Measurements from ENCODE around the gene PROZ. TPM values are rescaled to one million over a fixed set of nuclear protein-coding genes. Genes with fewer than 3 reads are reported as not detected.

Gene PROZ
- total and polyA plus RNA-seq, 2 of the 13 experiments (the other 11 are each of a cell fraction or from before 2014, with no cell fraction given): 5.6 to 22.5 TPM

- TF ChIP-seq HIC2 (CRISPR knock-in tag; IDR thresholded peaks at IDR 0.05; ENCODE audit: low read depth) (no peak), ZNF101 (CRISPR knock-in tag; IDR thresholded peaks at IDR 0.05; ENCODE audit: borderline replicate concordance, low read depth) (no peak), ZBED4 (CRISPR knock-in tag; IDR thresholded peaks at IDR 0.05; ENCODE audit: borderline replicate concordance) (no peak), ZNF550 (CRISPR knock-in tag; IDR thresholded peaks at IDR 0.05; ENCODE audit: borderline replicate concordance) (peak; percentile 55; the same call in 1 of the 2 replicates), NFE2L1 (CRISPR knock-in tag; IDR thresholded peaks at IDR 0.05; ENCODE audit: borderline replicate concordance) (no peak), ZNF605 (CRISPR knock-in tag; IDR thresholded peaks at IDR 0.05) (peak; percentile 71), EZH2 (conservative IDR thresholded peaks at IDR 0.05; ENCODE audit: low read depth, low read length) (no peak), SP2 (CRISPR knock-in tag; IDR thresholded peaks at IDR 0.05) (no peak), PHF8 (CRISPR knock-in tag; IDR thresholded peaks at IDR 0.05) (peak; percentile 61), NONO (IDR thresholded peaks at IDR 0.05) (no peak), NONO (CRISPR knock-in tag; conservative IDR thresholded peaks at IDR 0.05) (peak; percentile 23; the same call in 1 of the 2 replicates), ZNF564 (CRISPR knock-in tag; IDR thresholded peaks at IDR 0.05) (no peak), ZNF317 (CRISPR knock-in tag; IDR thresholded peaks at IDR 0.05) (0 out of 2 replicates have a peak, but pooled peaks have one; percentile 38), RFX3 (CRISPR knock-in tag; IDR thresholded peaks at IDR 0.05) (no peak), PAX8 (CRISPR knock-in tag; IDR thresholded peaks at IDR 0.05; ENCODE audit: borderline replicate concordance) (no peak), SRSF9 (IDR thresholded peaks at IDR 0.05; ENCODE audit: borderline replicate concordance, insufficient read depth, low read depth, low read length, poor library complexity, severe bottlenecking) (no peak), ZNF235 (CRISPR knock-in tag; IDR thresholded peaks at IDR 0.05; ENCODE audit: borderline replicate concordance) (no peak), ZNF251 (CRISPR knock-in tag; IDR thresholded peaks at IDR 0.05) (no peak), TARDBP (CRISPR knock-in tag; IDR thresholded peaks at IDR 0.05) (peak; percentile 81), GZF1 (CRISPR knock-in tag; IDR thresholded peaks at IDR 0.05) (peak; percentile 57; the same call in 1 of the 2 replicates), EP300 (IDR thresholded peaks at IDR 0.05; ENCODE audit: low read depth in 2 of 2, low read length in 2 of 2) (no peak; a peak in 1 of 4 replicates), EP300 (CRISPR knock-in tag; IDR thresholded peaks at IDR 0.05; ENCODE audit: borderline replicate concordance) (peak; percentile 61)
Measured at GRCh38 chr13:113157929-113158747, at the start of gene PROZ (continued).

All from HepG2 (cell line).